ENCODE data around the gene MRPL46.

Gene MRPL46

GRCh38 chr15:88467073-88467934 lies at the start of gene MRPL46, which contains the start of gene MRPS11:
Gene MRPL46 (minus strand): TSS chr15:88467388. CDS start chr15:88467377, 11 bp downstream.
Gene MRPS11 (plus strand): TSS chr15:88467708. CDS start chr15:88467718, 10 bp downstream.
- peak; percentile 92 for DNase-seq

GRCh38 chr15:88513195-88513594 lies 46.0 kb upstream of the MRPL46 start:
- DNase-seq = no peak

GRCh38 chr15:88512601-88513000 lies 45.4 kb upstream of the MRPL46 start:
- no peak for DNase-seq

GRCh38 chr15:88512078-88512477 lies 44.9 kb upstream of the MRPL46 start:
- DNase-seq = no peak

- no peak for DNase-seq
Observed at GRCh38 chr15:88511161-88511560, 44.0 kb upstream of the MRPL46 start.

DNA sequence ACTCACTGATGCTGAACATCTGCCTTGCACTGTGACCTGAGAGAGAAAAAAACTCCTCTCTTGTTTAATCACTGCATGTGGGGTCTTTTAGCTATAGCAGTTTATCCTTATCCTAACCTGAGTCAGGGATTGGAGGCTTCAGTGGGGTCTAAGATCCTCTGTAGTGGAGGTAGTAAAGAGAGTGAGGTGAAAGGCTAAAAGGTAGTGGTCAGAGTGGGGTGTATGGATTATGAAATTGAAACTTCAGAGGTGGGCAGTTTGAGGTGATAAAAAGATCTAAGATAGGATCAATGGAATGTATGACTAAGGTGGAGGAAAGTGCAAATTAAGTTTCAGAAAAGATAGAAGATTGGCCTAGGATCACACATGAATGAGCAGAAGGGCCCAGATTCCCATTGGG lies 42.8 kb upstream of the MRPL46 start:
- DNase-seq = no peak

- no peak for DNase-seq
Observed at GRCh38 chr15:88509321-88509720, 42.1 kb upstream of the MRPL46 start.

- no peak for DNase-seq
Observed at GRCh38 chr15:88506628-88507027, 39.4 kb upstream of the MRPL46 start.

DNA sequence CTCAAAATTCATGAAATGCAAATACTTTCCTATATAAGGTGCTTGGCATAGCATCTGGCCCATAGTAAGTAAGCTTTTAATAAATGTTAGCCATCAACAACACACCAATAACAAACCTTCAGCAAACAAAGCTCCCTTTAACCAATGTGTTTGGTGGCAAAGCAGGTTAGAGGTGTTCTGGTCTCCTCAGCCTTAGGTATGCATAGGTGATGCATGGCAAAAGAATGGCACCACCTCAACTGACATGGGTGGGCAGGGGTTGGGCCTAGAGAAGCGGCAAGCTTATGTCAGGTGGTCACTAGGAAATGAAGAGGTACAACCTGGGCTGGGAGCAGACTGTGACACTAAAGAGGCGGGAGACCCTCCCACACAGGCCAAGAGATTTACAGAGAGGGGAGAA lies 38.5 kb upstream of the MRPL46 start:
- DNase-seq = no peak

GRCh38 chr15:88504445-88504844 lies 37.3 kb upstream of the MRPL46 start:
- no peak for DNase-seq

- no peak for DNase-seq
Observed at GRCh38 chr15:88498996-88499395, 31.8 kb upstream of the MRPL46 start.

- no peak for DNase-seq
Observed at GRCh38 chr15:88497109-88497765, 30.0 kb upstream of the MRPL46 start.

- DNase-seq = no peak
Observed at GRCh38 chr15:88493844-88494243, 26.7 kb upstream of the MRPL46 start.

GRCh38 chr15:88491158-88491557 lies 24.0 kb upstream of the MRPL46 start:
- no peak for DNase-seq

DNA sequence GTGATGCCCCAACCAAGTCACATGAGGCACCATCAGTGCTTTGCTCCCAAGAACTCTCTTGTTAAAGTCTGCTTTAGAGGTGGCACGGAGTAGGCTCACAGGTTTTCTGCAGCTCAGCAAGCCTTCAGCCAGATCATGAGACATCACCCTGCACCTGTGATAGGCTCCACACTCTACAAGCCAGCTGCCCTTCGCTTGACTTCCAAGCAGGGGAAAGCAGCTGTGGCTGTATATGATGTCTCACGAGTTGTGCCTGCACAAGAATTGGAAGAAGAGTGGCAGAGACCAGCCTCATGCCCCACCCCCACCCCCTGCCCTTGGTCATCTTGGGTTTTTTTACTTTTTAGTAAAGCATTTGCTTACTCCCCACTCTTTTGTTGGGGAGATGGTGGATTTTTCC lies 22.8 kb upstream of the MRPL46 start:
- DNase-seq = no peak

DNA sequence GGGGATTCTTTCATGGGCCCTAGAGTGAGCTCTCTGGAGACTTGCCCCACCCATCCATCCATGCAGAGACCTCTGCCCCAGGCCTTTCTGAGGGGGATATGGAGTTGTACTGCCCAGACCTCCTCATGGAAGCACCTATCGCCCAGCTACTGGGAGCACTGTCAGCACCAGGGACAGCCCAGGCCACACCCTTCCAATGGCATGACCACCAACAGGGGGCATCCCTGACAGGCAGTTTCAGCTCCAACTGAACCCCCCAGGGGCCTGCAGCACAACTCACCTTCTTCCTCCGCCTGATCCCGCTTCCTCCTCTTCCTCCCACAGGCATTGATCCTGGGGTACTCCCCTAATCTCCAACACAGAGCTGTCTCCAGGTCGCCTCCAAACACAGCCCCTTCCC lies 22.1 kb upstream of the MRPL46 start:
- no peak for DNase-seq

DNA sequence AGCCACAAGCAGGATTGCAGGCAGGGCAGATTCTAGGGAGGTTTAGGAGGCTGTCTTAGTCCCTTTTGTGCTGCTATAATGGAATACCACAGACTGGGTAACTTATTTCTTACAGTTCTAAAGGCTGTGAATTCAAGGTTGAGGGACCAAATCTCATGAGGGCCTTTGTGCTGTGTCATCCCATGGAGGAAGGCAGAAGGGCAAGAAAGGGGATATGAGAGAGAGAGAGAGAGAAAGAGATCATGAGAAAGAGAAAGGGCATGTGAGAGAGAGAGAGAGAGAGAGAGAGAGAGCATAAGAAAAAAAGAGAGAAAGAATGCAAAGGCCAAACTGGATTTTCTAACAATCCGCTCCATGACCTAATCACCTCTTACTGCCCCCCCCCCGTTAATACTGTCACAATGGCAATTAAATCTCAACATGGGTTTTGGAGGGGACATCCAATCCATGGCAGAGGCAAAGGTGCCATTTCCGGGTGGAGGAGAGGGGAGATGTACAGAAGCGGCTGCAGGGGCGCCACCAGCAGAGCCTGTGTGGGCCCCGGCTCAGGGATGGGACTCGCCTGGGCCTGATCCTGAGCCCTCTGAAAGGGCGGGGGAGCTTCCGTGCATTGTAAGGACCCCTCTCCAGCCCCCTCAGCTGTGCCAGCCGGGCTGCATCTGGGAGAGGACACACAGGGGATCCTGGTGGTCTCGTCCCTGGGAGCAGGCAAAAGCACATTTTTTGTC lies 20.8 kb upstream of the MRPL46 start:
- DNase-seq = no peak

DNA sequence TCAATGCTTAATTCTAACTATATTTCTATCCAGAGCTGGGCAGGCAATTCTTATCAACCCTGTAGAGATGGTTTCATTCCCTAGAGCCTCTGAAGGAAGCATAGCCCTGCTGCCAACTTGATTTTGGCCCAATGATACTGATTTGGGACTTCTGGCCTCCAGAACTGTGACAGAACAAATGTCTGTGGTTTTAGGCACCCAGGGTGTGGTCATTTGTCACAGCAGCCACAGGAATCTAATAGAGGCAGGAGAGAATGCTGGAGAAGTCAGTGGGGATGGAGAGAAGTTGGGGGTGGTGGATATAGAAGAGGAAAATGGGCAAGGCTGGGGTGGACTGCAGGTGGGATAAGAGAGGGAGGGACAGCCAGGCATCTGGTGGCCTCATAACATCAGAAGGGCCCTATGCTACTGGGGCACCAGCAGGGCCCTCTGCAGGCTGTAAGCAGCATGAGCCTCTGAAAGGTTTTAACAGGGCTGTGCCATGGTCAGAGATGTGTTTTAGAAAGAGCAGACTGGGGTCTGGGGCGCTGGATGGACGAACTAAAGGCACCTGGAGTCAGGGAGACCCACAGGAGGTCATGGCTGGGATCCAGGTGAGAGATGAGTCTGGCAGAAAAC lies 20.1 kb upstream of the MRPL46 start:
- DNase-seq = no peak

DNA sequence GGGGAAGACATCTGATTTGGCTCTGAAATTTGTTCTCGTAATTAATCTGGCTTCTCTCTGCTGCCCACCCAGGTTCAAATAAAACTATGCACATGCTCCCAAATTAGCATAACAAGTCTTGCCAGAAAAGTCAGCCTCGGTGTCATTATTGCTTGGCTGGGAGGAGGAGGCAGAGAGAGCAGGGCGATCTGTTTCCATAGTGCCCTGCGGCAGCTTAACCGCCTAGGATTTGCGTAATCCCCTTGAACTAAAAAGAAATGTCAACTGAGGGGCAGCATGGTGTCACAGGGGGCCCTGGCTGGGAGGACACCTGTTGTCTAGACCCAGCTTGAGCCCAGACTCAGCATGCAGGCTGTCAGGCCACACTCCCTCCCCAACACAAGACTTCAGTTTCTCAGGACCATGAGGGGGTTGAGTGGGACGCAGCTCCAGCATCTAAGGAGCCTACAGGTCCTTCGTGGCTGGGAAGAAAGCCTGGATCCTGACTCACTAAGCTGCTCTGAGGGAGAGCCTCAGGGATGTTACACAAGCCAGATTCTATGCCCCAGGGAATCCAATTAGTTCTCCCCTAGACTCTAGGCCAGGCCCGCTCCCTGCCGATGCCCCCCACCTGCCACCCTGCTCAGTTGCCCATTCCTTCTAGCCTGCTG lies 17.6 kb upstream of the MRPL46 start:
- DNase-seq = no peak

DNA sequence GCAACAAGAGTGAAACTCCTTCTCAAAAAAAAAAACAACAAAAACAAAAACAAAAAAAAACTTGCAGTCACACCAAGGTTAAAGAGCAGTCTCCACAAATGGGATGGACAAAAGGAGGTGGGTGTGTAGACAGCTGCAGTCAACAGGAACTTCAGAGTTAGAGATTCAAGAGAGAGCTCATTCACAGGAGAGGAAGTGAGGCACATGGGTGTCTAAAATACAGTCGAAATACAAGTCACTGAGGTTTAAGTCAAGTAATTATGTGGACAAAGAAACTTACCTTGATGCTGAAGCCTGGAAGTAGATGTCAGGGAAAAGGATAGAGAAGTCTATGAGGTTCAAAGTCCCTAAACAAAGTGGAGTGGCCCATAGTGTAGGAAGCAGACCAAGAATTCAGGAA lies 15.1 kb upstream of the MRPL46 start:
- DNase-seq = no peak

DNA sequence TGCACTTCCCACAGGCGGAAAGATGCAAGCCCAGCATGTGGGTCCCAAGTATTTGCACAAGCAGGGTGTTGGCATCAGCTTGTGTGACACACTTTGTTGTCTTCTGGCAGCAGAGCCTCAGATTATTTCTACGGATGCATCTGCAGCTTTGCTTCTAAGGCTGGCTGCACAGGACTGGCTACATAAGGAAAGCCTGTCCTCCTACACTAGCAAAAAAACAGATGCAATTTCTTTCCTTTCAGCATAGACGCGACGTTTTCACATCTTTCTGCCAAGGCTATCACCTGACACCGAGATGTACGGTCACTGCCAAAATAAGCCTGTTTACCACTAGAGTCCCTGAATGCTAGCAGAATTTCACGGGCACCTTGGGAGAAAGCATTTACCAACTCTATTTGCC lies 13.8 kb upstream of the MRPL46 start:
- no peak for DNase-seq

- DNase-seq = no peak
Observed at GRCh38 chr15:88479169-88479568, 12.0 kb upstream of the MRPL46 start.

DNA sequence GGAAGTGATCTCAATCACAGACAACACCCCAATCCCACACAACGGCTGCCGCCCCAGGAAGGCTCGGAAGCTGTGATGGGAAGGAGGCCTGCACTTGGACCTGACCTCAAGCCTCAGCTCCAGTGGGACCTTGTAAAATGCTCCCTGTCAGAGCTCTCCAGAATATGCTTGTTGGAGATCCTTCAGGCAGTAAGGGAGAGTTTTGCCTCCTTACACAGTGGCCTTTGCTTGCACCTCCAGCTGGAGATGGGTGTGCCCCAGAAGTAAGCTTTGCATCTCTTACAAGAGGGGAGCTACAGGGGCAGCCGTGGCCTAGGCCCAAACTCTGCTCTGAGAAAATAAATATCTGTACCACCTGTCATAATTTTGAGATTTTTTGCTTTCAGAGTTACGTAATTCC lies 10.7 kb upstream of the MRPL46 start:
- no peak for DNase-seq

Measured in stimulated activated CD8-positive, alpha-beta memory T cell treated with anti-CD3 and anti-CD28 coated beads, Interleukin-4, amount 100 ng/mL, for 48 hours (primary cell).